Keratinocyte (primary cell): ENCODE data around the gene VCAN.

Source experiments
- CTCF ChIP-seq, 3 experiments: IDR thresholded peaks in 1 of 3; conservative IDR thresholded peaks in 1 of 3; optimal IDR thresholded peaks in 1 of 3; 2 replicates in 2 of 3; 3 replicates in 1 of 3; pipeline versions ENCODE3 to v1.5.1; 2011; ENCODE audit warnings: low read length in 3 of 3, mild to moderate bottlenecking in 3 of 3, moderate library complexity in 2 of 3, control low read depth in 1 of 3, inconsistent platforms in 1 of 3; ENCODE audit not compliant: insufficient read depth in 2 of 3; ENCODE audit errors: extremely low read depth in 1 of 3
- EZH2 ChIP-seq: IDR thresholded peaks from one replicate; pipeline ENCODE4 v1.6.1; 2012; ENCODE audit warnings: inconsistent platforms, mild to moderate bottlenecking, low read length, moderate library complexity

- TF ChIP-seq CTCF (optimal IDR thresholded peaks at IDR 0.05 in 1 of 3, IDR thresholded peaks at IDR 0.05 in 1 of 3, conservative IDR thresholded peaks at IDR 0.05 in 1 of 3; ENCODE audit: extremely low read depth in 1 of 3, insufficient read depth in 2 of 3, low read length in 3 of 3) (no peak), EZH2 (no peak)
These were observed 20.6 kb upstream of the VCAN start for GRCh38 chr5:83450967-83451248.
